NCI-H345 treated with DMSO at 0.1 percent for 48 hours (cell line): Measurements from ENCODE around the gene GSTT4.
"Not testable (repeated sequence)": the region's sequence is repeated elsewhere in the genome, so short reads cannot be mapped to it uniquely, and the experiment has no call there.

Source experiments
- DNase-seq: peaks from one replicate; lab custom pipeline; 2025; ENCODE audit not compliant: unreplicated experiment; lab: John Stamatoyannopoulos, UW

Gene GSTT4

DNA sequence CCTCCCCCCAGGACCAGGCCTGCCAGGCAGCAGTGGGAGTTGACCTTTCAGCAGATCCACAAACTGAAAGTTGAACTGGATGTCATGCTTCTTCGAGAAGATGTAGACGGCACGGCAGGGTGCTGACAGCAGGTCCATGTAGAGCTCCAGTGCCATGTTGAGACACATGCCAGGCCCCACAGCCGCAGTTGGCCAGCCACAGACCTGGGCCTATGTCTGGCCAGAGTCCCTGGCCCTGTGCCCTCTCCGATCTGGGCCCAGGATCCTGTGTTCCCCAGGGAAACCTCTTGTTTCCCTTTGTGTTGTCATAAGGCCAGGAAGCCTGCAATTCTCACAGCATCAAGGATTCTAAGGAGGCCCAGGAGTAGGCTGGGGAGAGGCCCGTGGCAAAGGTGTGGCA lies at the start of gene GSTT4:
GSTT4 (minus strand) TSS at position 253 of the 400 bp plus-strand sequence; CDS start at position 156, 97 bp downstream.
- no peak for DNase-seq

DNA sequence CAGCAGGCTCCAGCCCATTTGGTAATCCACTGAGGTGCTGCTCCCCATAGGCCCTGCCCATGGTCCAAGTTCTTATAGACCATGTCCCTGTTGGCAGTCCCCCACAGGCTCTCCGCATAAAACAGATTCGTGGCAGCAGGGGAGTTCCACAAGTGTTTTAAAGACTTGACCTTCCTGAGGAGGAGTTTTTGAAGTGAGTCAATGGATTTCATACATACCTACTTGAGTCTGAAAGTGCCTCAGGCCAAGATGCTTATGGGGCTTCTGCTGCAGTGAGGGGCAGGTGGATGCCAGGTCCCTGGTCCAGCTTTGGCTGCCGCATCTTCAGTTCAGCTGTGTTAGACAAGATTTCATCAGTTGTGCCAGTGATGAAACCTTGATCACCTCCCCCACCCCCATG lies 49.1 kb upstream of the GSTT4 start:
- DNase-seq: no peak

DNA sequence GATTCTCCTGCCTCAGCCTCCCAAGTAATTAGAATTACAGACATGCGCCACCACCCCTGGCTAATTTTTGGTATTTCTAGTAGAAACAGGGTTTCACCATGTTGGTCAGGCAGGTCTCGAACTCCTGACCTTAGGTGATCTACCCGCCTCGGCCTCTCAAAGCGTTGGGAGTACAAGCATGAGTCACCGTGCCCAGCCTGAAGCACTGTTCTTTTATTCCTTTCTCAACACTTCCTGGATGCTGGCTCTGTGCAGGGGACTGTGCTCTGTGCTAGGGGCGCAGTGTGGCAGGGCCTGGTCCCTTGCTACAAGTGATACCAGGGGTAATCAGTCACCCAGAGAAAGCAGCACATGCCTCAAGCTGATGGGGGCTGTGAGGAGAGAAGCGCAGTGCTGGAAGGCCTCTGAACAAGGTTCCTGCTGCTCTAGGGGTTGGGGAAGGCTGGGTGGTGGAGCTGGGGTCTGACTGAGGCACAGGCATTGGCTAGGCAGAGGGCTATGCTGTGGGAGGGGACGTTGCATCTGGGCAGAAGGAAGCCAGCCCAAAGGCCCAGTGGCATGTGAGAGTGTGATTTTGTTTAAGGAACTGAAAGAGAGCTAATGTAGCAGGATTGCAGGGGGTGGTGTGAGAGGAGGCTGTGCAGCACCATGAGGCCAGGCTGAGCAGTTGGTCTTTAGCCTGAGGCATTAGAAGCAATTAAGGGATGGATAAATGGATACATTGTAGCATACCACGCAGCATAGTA lies 48.4 kb upstream of the GSTT4 start:
- DNase-seq: no peak

DNA sequence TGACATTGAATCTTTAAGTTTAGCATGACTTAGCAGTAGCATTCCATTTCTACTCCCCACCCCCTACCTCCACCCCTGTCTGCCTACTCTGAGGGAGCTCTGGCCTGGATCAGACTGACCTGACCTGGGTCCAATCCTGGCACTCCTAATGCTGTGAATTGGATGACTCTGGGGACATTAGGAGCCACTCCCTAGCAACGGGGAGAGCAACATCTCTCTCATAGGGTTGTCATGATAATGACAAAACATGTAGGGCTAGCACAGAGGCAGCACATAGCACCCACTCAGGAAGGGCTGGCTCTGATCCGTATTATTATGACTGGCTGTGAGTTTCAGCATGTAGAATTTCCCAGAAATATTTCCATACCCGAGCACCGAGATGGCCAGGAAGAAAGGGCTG lies 46.3 kb upstream of the GSTT4 start:
- DNase-seq: no peak

DNA sequence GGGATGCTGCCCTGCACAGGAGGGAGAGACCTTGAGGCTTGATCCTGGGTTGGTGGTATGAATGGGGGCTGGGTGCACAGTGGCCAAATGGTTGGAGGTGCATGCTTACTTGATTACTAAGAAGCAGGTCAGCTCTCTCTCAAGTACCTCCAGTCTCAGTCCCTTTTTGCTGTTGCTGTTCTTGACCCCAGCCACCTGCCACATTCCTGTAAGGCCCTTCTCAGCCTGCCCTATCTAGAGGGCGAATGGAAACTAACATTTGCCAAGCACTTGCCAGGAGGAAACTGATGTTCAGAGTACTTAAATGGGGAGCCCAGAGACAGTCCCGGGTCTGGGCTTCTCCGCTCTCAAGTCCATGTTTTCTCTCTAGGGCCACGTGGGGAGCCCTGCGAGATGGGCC lies 45.8 kb upstream of the GSTT4 start:
- DNase-seq: no peak

DNA sequence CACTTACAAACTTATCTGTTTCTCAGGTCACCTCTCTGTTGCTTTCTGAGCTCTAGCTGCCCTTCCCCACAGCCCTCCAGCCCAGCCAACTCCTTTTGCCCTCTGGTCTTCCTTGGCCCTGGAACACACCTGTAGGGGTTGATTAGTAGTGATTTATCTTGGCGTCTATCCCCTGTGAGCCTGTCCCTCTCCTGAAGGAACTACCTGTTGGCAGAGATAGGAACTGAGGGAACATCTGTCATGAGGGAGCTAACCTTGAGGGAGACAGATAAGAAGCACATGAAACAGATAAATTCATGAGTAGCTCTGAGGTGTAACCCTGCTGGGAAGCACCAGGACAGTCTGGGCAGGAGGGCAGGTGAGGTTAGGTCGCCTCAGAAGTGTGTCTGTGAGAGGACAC lies 44.7 kb upstream of the GSTT4 start:
- DNase-seq: no peak

DNA sequence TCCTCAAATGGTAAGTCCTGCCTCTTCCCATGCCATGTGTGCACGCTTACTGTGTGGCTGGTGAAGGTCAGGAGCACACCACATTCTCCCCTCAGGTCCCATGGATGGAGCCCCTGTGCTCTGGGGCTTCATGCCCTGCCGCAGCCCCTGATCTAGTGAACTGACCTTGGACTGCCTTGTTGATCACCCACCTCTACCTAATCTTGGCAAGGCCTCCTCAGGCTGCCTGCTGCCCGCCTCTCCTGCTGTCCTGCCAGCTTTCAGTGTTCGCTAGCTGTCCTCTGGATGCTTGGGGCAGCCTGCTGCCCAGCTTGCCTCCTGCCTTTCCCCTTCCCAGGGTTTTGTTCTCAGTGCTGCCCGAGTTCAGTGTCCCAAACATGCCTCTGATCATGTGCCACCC lies 44.0 kb upstream of the GSTT4 start:
- no peak for DNase-seq

DNA sequence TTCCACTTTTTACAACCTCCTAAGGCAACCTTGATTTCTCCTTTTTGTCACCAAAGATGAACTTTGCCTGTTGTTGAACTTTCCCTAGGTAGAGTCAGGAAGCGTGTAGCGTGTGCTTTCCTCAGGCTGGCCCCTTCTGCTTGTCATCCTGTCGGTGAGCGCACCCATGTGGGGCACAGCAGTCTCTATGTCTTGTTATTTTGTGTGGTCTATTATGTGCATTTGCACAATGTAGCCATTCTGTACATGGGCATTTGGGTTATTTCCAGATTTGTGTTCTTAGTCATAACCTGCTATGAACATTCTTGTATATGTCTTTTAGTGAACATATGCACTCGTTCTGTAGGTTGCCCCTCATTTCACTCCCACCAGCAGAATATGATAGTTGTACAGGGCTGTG lies 40.8 kb upstream of the GSTT4 start:
- no peak for DNase-seq

DNA sequence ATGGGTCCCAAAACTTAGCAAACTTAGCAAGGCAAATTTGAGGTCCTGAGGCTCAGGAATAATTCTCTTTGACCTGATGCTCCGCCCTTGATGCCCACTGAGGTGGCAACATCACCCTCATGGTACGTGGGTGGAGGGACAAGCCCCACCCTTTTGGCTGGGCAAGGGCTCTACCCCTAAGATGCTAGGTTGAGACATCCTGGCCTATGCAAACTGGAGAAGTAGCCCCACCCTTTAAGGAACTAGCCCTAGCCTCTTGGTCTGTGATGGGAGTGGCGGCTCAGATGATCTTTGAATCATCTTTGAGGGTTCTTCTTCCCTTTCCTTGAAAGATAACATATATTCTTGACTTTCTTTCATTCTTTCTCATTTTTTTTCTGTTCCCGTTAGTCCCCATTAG lies 38.7 kb upstream of the GSTT4 start:
- DNase-seq: no peak

DNA sequence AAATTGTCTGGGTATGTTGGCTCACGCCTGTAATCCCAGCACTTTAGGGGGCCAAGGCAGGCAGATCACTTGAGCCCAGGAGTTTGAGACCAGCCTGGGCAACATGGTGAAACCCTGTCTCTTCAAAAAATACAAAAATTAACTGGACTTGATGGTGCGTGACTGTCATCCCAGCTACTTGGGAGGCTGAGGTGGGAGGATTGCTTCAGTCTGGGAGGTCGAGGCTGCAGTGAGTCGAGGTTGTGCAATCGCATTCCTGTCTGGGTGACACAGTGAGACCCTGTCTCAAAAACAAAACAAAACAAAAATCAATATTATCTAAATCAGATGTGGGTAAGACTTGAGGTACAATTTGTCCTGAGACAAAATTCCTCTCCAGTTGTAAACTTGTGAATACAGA lies 38.2 kb upstream of the GSTT4 start:
- not testable (repeated sequence) for DNase-seq

DNA sequence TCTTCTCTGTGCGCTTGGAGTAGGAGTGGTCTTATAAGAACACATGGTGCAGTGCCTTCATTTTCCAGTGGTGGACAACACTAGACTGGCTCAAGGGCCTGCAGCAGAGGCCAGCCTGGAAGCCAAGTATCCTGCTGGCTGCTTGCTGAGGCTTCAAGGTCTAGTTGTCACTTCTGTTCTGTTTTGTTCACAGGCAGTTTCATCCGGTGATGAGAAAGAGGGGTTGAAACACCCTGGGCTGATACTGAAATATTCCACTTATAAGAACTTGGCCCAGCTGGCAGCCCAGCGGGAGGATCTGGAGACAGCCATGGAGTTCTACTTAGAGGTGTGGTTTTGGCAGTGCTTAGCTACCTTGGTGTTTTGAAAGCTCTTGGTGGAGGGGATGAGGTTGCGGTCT lies 35.7 kb upstream of the GSTT4 start:
- DNase-seq: no peak

DNA sequence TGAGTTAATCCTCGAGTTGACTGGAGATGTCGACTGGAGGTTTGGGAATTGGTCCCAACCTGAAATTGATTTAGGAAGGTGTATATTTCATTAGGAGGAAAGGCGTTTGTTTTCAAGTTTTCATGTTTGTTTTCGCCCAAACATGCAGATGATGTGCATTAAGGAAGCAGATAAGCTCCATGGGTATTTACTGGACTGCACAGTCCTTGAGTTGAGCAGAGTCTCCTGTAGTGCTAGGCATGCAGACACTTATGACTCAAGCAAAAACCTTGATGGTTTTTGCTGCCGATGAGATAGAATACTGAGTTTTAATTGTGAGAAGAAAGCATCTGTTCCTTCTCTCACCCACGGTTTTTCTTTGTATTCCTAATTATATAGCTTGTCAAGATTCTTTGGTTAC lies 33.8 kb upstream of the GSTT4 start:
- no peak for DNase-seq

DNA sequence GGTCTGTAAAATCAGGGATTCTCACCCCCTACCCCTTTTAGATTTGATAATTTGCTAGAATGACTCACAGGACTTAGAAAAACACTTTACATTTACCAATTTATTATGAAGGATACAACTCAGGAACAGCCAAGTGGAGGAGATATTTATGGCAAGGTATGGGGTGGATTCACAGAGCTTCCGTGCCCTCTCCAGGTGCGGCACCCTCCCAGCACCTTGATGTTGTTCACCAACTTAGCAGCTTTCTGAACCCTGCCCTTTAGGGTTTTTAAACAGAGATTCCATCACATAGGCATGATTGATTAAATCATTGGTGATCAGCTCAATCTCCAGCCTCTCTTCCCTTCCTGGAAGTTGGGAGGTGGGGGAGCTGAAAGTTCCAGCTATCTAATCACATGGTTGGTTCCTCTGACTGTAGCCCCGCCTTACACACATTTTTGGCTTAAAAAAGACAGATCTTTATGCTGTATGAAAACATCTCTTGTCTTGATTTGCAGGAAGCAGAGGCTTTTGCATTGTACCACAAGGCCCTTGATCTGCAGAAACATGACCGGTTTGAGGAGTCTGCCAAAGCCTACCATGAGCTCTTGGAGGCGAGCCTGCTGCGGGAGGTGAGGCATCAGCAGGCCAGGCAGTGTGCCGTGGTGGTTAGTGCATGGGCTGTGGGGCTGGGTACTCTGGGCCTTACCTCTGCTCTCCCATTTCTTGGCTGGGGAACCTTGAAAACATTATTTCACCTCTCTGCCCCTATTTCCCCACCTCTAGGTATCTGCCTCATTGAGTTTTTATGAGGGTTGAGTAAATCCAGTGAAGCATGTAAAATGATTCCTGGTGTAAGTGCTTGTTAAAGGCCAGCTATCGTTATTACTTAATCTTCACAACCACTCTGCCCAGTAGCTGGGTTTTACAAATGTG lies 32.9 kb upstream of the GSTT4 start:
- DNase-seq: no peak

DNA sequence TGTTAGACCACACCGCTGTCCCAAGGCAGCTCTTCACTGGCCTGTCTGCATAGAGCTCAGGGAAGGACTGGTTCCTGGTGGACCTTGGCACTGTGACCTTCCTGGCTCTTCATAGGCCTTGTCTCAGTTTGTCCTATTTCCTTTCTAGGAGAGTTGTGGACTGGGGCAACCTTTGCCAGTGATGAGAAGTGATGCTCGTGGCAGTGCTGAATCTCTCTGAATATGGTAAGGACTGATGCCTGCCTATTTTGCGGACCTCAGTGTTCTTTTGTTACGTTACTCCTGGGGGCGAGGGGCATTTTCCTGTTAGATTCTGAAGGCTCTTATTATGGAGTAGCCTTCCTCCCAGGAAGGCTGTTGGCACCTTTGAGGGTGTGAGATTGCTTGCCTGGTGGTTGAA lies 30.0 kb upstream of the GSTT4 start:
- no peak for DNase-seq

DNA sequence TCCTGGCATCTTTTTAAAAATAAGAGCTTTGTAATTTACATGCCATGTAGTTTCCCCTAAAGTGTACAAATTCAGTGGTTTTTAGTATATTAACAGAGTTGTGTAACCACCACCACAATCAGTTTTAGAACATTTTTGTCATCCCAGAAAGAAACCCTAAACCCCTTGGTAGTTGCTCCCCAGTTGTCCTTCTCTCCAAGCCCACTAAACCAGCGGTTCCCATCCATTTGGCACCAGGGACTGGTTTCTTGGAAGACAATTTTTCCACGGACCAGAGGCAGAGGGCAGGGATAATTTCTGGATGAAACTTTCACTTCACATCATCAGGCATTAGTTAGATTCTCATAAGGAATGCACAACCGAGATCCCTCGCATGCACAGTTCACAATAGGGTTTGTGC lies 28.5 kb upstream of the GSTT4 start:
- DNase-seq: no peak

DNA sequence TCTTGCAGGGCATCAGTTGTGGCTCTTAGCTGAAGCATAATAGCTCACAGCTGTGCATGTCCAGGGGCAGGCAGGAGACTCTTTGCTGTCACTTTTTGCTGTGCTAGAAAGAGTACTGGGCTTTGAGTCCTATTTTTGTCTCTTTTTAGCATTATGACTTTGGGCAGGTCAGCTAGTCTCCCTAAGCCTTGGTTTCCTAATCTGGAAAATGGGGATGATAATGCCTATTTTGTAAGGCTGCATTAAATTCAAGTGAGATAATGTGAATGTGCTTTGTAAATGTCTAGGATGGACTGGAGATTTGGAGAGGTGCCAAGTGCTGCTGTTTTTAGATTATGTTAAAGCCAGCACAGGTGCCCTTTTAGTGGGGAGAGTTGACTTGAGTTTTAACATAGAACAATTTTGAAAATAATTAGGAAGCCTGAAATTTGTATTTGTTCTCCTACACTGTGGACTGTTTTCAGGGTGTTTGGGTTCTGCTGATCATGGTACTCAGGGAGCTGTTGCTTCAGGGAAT lies 25.0 kb upstream of the GSTT4 start:
- no peak for DNase-seq

DNA sequence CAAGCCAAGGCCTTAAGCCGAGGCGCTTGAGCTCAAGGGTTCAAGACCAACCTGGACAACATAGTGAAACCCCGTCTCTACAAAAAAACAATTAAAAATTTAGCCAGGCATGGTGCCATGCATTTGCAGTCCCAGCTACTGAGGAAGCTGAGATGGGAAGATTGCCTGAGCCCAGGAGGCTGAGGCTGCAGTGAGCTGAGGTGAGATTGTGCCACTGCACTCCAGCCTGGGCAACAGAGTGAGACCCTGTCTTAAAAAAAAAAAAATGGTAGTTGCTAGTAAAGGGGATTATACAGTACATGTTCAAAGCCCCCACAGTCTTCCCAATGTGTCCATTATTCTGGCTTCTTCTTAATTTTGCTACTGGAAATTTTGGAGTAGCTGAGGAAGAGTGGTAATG lies 24.1 kb upstream of the GSTT4 start:
- DNase-seq: no peak

DNA sequence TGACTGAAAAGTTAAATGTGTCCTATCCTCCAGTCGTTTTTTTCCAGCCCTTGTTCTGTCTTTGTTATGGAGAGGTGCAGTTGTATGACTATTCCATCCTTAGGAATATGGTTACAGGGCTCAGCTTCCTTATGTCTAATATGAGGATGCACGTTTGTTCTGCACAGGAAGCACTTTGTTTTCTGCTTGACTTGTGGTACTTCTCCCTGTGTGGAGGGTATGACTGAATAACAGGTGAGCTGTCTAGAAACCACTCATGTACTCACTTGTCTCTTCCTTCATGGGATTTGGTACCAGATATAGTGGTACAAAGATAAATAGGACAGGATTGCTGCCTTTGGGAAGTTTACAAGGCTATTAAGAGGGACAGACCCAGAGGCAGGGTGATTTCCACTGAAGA lies 23.3 kb upstream of the GSTT4 start:
- DNase-seq: no peak

DNA sequence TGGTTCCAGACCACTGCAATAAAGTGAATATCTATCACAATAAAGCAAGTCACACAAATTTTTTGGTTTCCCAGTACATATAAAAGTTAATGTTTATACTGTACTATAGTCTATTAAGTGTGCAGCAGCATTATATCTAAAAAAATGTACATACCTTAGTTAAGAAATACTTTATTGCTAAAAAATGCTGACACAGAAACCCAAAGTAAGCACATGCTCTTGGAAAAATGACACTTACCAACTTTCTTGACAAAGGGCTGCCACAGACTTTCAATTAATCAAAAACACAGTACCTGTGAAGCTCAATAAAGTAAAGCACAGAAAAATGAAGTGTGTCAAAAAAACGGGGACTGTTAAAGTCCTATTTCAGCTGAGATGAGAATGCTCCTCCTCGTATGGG lies 22.7 kb upstream of the GSTT4 start:
- DNase-seq: no peak

DNA sequence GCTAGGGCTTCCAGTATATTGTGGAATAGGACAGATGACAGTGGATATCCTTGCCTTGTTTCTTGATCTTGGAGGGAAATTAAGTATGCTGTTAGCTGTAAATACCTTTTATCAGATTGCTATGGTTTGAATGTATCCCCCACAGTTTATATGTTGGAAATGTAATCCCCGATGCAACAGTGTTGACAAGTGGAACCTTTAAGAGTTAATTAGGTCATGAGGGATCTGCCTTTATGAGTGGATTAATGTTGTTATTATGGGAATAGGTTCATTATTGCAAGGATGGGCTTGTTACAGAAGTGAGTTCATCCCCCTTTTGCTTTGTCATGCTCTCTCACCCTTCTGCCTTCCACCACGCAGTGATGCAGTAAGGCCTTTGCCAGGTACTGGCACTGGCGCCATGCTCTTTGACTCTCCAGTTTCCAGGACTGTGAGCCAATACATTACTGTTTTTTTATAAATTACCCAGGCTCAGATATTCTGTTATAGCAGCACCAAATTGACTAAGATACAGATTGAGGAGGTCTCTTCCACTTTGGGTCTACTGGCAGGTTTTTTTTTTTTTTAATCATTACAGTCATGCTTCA lies 22.2 kb upstream of the GSTT4 start:
- no peak for DNase-seq

DNA sequence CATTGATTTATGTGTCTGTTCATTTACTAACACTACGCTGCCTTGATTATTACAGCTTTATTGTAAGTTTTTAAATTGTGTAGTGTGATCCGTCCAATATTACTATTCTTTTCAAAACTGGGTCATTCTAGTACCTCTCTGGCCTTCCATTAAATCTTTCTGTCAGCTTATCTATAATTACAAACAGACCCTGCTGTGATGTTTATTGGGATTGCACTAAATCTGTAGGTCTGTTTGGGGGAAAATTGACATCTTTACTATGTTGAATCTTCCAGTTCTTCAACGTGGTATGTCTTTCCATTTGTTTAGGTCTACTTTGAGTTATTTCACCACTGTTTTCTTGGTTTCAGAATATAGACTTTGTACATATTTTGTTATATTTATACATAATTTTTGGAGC lies 21.5 kb upstream of the GSTT4 start:
- no peak for DNase-seq

DNA sequence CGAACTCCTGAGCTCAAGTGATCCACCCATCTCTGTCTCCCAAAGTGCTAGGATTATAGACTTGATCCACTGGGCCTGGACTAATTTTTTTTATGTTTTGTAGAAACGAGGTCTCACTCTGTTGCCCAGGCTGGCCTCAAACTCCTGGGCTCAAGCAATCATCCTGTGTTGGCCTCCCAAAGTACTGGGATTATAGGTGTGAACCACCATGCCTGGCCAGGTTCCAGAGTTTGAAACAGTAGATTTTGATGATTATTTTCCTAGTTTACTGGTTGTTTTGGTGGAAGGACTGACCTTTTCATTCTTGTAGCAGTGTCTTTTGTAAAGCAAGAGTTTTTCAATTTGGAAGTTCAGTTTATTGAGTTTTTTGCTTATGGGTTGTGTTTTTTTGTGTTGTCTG lies 20.8 kb upstream of the GSTT4 start:
- DNase-seq: no peak
